ENCODE measurements around the gene STK24.

Gene STK24

DNA sequence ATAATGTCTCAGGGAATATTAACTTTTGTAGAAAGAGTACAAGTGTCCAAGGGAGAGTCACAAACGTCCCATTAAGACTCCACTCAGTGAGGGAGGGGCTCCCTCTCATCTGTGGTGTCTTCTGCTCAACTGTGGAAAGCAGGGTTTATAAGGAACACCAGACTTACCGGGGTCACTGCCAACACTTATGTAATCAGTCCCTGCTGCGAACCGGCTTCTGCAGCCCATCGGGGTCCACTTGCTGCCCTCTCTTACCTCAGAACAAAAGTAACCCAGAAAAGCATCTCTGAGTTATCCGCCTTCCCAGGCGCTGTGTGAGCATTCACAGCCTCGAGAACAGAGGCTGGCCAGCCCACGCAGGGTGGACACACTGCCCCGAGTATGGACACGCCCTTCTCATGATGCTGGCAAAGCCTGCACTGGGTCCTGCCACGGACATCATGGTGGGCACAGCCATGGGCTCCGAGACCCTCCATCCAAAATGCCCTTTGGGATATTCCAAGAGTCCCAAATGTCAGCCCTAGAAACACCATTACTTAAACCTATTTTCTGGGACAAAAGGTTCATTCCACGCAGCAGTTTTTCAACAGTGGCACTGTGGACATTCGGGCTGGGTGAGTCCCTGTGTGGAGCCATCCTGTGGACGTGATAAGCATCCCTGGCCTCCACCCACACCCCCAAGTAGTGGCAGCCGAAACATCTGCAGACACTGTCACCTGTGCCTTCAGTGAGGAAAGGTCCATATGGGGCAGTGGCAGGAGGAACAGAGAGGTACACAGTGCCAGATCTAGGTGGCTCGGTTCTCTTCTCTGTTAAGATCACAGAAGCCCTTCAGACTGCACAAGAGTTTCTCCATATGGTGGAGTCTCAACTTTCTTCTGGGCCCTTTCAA is 63.9 kb downstream of the STK24 start:
- no peak for DNase-seq

DNA sequence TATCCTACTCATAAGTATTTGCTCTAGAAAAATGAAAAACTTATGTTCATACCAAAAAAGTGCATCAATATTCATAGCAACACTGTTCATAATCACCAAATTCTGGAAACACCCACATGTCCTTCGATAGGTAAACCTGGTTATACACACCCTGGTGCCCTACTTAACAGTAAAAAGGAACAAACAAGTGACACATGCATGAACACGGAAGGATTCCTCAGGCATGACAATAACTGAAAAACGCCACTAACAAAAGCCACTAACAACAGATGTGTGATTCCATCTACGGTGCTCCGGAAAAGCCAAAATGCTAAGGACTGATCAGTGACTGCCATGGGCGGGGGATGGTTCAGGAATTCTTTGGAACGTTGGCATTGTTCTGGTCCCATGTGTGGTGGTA is 65.5 kb downstream of the STK24 start:
- no peak for DNase-seq

DNA sequence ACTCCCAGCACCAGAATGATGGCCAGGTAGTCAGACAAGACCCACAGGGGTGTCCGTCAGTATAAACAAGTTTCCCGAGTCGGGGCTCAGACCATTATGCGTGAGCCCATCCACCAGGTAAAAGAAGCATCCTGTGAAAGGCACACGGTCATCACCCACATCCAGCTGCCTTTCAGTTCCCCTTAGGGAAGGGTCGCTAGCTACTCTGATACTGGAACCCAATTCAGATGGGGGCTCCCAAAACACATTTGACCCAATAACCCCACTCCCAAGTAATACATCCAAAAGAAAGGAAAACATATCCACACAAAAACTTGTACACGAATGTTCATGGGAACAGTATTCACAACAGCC is 66.8 kb downstream of the STK24 start:
- DNase-seq: no peak

DNA sequence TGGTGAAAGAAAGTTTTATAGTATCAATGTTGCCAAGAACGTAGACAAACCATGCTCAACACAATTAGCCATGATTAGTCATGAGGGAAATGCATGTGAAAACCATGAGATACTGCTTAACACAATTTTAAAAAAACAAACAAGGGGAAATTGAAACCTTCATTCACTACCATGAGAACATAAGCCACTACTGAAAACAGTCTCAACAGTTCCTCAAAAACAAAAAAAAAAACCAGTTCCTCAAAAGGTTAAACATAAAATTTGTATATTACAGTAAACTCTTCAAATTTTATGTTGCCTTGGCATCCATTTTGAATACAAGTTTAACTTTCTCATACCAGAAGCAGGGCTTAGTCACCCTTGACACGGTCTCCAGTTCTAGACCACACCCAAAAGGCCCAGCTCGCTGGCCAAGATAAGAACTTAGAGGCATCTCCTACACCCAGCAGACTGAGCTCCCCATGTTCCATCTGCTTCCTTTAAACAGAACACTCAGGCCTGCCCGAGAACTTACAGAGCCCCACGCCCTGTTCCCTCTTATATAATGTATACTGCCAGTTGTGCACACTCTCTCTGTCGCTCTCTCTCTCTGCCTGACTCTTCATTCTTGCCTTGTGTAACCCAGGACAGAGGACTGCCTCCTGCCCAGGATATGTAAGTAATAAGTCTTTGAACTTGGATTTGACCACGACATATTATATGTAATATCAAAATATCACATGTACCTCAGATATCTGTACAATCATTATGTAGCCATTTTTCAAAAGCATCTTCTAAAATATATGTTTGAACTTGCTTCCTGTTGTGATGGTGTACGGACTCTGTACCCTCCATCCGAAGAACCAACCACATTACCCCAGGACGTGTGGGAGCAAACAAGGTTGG is 67.4 kb downstream of the STK24 start:
- DNase-seq: no peak

DNA sequence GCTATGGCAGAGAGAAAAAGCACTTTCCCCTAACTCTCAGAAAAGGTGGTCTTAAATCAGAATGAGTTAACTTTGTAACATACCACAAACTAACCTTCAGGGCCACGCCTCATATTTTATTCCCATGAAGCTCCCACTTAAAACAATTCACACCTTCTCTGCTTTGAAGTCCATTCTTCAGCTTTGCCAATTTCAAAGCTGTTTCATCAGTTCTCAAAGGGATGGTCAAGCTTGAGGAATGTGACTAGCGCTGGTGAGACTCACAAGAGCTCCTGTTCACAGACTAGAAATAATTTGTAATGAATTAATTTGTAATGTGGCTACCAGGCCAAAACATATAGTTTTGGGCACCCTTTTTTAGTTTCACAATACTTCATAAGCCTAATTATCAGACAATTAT is 68.2 kb downstream of the STK24 start:
- DNase-seq: no peak

DNA sequence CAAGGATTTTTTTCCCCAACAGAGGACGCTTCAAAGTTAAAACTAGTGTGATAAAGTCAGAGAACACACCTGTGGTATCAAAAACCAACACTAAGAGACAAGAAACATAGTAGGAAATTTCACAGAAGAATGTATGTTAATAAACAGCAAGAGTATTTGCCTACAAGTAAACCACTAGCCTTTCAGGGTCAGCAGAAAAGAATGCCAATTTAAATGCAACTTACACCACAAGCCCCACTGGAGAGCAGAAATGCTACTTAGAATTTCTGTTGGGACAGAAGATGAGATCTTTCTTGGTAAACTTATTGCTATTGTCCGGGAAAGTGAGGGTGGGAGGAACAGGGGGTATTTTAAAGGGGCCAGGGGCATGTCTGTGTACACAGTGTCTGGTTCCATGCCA is 68.6 kb downstream of the STK24 start:
- DNase-seq: no peak

DNA sequence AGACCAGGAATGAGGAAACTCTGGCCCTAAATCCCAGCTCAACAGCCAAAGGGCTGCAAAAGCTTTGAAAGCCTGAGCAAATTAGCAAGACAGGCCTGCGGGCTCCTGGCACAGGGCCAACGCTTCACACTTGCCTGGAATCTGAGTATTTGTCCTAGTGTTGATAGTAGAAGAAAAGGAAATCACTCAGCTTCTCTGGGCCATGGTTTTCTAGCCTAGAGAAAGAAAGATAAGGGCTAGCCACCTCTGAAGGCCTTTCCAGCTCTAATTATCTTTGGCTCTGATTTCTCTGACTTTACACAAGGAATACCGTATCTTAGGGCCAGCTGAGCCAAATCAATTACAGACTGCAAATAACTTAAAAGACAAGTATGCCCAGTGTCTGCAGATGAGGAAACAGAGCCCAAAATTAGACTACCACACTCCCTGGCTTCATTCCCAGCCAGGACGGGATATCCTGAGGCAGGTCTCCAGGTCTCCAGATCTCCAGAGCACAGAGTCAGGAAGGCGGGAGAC is 69.6 kb downstream of the STK24 start:
- peak in 7 of 56 donors; percentile 15 to 68 (median 30) for DNase-seq

DNA sequence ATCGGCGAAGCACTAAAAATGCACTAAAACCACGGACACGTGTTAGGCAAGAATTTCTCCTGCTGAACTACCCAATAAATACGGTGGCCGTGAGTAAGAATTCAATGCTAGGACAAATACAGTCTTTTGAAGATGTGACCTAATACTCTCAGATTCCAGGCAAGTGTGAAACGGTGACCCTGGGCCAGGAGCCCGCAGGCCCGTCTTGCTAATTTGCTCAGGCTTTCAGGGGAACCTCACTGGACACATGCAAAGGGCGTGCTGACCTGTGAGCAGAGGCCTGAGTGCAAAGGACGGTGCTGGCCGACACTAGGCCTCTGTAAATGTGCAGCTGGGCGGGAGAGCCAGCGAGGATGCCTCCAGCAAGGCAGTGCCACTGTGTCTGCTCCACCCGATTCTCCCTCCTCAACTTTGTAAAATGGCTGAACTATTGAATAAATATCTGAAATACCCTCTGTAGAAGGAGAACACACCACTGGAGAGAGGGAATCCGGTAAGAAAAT is 70.1 kb downstream of the STK24 start:
- no peak for DNase-seq

DNA sequence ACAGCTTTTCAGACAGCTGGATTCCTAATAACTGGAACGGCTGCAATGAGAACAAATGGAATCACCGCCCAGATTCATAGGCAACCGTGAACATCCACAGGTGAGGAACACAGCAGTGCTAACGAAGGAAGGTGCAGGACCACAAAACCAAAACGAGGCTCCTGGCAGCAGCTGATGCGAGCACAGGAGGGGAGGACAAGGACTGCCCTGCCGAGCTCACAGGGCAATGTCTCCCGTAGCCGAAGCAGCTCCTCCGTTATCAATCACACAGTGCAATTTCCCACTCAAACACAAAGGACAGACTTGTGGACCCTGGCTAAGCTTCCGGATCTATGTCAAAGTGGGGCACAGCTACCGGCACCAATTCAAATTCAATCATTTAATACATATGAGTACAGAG is 70.6 kb downstream of the STK24 start:
- DNase-seq: no peak

DNA sequence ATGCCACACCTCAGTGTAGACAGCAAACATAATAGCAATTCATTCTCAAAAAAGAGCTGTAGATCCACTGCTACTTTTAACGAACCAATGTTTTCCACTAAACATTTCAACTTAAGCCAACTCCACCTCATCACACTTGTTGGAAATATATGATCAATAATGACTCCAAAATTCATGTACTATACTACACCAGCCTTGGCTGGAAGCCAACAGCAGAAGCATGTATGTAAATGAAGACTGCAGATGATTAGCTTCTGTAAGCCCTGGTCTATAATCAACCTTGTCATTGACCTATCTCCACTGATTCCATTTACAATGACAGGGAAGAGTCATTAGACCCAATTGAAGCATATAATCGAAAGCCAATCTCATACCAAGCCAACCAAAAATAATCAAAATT is 71.7 kb downstream of the STK24 start:
- no peak for DNase-seq

DNA sequence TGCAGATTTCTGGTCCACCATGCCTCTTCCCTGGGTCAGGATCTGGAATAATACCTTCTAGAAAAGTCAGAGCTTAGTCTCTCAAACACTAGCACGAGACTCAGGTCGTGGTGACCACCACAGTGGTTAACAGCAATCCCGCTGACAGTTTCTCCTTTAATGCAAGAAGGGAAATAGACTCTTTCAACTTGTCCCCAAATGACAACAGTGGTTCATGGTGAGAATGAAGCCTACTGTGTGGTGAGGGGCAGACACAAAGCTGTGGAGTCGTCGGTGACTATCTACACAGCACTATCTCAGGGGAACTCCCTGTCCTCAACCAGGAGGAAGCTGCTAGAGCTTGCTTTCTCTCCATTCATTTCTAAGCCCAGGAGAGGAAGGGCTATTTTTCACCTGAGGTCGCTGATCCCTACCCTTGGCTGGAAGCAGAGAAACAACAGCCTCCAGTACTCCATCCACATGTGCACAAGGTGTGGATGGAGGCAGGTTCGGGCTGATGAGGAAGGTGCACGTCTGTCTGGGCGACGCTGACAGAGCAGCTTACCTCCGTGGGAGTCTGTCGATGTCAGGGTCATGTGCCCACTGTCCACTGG is 72.4 kb downstream of the STK24 start:
- no peak for DNase-seq

DNA sequence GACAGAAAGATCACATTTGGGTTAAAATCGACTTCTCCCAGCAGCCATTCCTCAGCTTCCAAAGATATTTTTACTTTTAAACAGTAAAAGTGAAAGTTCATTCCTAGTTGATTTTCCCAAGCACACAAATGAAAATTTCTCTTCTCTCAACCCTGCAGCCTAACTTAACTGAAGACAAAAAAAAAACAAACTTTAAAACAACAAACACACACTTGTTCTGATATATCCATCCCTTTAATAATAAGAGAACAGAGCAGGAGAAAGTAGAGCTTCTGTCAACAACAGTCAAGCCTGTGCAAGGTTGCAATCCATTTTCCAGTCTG is 72.9 kb downstream of the STK24 start:
- no peak for DNase-seq

DNA sequence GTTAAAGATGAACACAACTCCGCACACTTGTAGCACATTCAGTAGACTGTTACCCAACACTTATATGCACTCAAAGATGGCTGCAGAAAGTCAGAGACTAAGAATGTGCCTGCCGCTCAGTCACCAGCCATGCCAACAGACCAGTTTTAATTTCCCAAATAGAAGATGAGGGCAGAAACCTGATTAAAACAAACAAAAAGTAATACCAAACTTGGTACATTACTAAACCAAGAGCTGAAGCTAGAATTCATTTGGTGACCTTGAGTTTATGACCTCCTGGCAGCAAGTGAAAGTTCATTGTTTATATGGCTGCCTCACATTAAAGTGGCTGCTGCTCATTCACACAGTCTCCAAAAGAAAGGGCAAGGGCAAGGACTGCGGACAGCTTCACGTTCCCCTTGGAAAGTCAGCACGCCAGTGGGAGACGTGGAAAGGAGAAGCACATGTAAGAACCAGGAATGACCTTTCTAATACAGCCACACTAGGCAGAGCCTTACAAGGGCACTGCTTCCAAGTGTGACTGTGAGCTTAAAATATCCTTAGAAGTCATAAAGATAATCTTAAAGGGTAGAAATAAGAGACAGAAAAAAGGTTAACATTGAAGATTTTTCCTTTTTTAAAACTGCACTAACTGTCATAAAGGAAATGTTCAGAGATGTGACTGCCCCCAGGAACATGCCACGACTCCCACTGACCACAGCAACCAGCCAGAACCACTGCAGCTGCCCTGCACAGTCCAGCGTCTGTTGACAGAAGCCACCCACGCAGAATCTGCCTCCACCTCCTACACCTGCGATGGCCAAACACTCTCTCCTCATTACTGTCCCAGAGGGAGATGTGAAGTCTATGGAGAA is 73.5 kb downstream of the STK24 start:
- no peak for DNase-seq

DNA sequence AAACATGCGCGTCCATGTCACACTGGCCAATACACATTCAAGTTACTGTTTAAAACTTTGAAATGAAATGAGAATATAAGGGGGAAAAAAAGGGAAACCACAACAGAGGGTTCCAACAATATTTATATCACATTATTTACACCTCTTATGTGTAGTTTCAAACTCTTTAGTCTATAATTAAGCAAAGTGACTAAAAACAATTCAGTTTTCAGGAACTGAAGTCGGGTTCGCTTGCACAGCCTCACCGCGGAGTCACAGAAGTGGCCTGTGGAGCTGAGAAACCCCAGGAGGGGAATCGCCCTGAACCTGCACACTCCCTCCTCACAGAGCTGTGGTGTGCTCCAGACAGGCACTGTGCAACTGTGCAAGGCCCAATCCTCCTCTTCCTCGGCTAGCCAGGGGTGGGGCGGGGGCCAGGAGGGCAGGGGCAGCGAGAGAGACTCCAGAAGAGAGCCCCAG is 75.9 kb downstream of the STK24 start:
- no peak for DNase-seq

DNA sequence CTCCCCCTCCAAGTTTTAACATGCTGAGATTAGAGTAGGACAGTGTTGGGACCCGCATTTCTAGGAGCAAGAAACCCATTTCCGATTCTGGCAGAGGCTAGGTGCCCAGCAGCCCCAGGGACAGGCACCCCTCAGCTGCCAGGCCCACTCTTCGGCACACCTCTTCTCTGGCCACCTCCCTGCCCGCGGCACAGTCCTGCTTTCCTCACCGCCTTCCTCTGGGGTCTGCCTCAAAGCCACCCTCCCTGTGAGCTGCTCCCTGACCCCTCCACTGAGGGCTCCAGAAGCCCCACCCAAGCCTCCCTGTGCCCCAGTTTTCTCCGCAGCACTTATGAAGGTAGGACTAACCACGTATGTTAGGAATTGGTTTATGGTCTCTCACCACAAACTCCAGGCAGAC is 79.9 kb downstream of the STK24 start:
- no peak for DNase-seq

DNA sequence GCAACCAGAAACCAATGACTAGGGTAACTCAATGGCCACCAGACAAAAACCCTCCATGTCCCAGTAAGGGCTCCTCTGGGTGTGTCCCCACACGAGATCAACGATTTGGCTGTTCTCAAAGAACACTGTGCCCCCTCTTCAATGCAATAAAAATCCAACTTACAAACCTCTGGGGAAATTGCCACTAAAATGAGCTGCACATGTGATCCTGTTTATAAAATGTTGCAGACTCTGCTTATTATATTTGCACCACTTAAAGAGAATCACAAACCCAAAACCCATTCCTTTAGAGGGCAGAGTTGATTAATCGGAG is 80.5 kb downstream of the STK24 start:
- DNase-seq: no peak

DNA sequence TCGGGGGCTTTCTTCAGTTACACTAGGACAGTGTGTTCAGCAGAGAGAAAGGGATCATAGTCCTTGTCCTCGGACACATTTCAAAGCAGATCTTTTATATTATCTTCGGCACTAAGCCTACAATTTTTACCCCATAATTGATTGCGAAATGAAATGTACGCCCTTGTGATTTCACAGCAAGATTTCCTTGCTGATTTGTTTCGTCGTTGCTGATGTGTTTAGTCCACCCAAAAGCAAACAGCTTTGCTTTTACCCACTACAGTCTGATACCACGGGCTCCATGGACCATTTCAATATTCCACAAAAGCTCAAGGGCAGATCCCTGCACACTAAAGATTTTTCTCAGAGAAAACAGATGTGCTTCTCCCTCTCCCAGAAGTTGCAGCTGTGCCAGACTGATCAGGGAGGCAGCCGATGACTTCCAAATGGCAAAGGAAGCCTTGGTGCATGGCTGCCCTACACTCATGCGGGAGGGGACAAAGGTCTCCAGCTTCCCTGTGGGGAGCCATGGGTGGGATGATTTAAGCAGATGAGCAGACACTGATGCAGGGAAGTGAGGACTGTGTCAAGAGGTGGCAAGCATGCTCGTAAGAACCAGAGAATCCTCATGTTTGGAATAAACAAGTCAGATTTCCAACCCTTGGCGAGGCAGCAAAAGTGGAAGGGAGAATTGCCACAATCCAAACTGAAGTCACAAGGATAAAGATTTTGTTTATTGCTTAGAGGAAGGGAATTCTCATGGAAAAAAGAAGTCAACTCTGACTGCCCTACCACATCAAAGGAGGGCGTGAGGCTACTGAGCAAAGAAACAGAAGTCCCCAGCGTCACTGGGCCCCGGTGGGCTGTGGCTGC is 81.1 kb downstream of the STK24 start:
- DNase-seq: peak in 1 of 56 donors; percentile 9

DNA sequence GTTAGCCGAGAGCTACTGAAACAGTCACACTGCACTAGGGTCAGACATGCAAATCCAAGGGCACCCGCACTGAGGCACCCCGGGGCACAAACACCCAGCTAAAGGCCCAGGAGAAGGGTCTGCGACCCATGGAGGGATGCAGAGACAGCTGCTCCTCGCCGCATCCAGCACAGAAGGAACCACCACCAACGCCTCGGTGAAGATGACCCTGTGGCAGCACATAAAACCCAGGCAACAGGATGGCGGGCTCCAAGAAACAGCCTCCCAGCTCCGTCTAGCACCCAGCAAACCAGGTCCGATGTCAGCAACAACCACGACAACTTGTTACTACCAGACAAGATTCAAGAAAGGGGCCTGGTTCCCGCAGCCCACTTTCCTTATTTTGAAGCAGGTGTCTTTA is 82.1 kb downstream of the STK24 start:
- no peak for DNase-seq

DNA sequence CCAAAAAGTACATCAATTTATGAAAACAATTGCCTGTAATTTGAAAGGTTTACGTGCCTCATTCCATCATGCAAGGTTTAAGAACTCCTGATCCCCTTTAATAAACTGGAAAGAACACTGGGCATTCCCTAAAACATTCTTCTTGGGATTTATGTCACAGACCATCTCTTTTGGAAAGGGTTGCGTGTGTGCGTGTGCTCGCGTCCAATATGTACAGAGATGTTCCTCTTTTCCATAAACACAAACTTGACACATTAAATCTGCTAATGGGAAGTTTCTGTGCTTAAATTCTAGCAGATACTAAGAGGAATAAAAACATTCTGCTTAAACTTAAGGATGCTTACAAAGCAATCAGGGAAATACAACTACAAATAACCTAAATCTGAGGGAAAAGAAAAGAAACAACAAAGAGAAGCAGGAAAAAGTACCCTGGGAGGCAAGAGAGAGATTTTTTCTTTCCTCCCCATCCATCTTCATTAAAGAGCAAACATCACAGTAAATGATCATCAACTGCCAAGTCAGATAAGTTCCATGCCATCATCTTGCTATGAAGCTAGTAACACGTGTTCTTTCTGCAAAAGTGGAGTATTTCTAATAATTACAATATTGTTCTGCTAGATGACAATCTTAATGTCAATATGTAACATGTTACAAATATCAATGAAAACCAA is 83.7 kb downstream of the STK24 start:
- no peak for DNase-seq
